K562 (cell line): ENCODE measurements around the gene KRTAP10-8. TPM values are rescaled to one million over a fixed set of nuclear protein-coding genes. Genes with fewer than 3 reads are reported as not detected.

Source experiments
- ATAC-seq: fragments of 200-7000 bp; cut with Tn5 transposase; 3 replicates; pipeline ENCODE4 v1.9.1; 2020; ENCODE audit warnings: moderate library complexity
- BruUV-seq: library from RNA; stranded (reverse); fragments of 400-500 nt; replicated peaks from 2 replicates; lab custom pipeline; 2021; lab: Mats Ljungman, UMichigan
- CTCF ChIA-PET: fragments of 300-600 bp; formaldehyde crosslinking; extraction: SDS; loops from one replicate; lab custom pipeline; 2021; ENCODE audit warnings: low intra/inter-chr PET ratio; lab: Yijun Ruan, JAX
- POLR2A ChIA-PET: fragments of 300-600, 350-650 bp; sonication (Branson Sonifier 250); formaldehyde crosslinking; extraction: SDS; loops from one replicate; lab custom pipeline; 2021; ENCODE audit warnings: antibody characterized with exemption, inconsistent platforms; lab: Yijun Ruan, JAX
- DNase-seq, 4 experiments: peaks; one replicate each; pipeline versions ENCODE4 v3.0.0 to v3.0.0-alpha.2; 2011 to 2018; ENCODE audit warnings: low spot score in 3 of 4, mixed read lengths in 3 of 4; ENCODE audit errors: extremely low read depth in 1 of 4
- FAIRE-seq: peaks from 2 replicates; lab custom pipeline; 2011; peaks lifted over from hg19 to GRCh38; lab: Jason Lieb, UNC
- H2AFZ ChIP-seq: 2 replicates; pipeline ENCODE4 v1.6.0; 2011; ENCODE audit warnings: low read depth, low read length, control low read depth, inconsistent platforms
- H3K27ac ChIP-seq: fragments of 200-600 bp; 3 replicates; pipeline ENCODE4 v1.8.0; 2011; ENCODE audit warnings: low read depth, mild to moderate bottlenecking, control low read depth, inconsistent platforms, low read length, moderate library complexity, mixed read lengths; ENCODE audit errors: extremely low read depth
- H3K27me3 ChIP-seq, 2 experiments: fragments of 300-600 bp in 1 of 2; 2 replicates in 1 of 2; 3 replicates in 1 of 2; pipeline versions ENCODE4 v1.6.0 to v1.8.0; 2011; ENCODE audit warnings: inconsistent platforms in 2 of 2, low read length in 2 of 2, mild to moderate bottlenecking in 1 of 2, mixed read lengths in 1 of 2, moderate library complexity in 1 of 2; ENCODE audit not compliant: control insufficient read depth in 2 of 2, insufficient read depth in 2 of 2
- H3K36me3 ChIP-seq: fragments of 300-600 bp; 3 replicates; pipeline ENCODE4 v1.8.0; 2011; ENCODE audit warnings: mild to moderate bottlenecking, low read length, inconsistent platforms; ENCODE audit not compliant: control insufficient read depth, insufficient read depth
- H3K4me1 ChIP-seq, 2 experiments: fragments of 200-600 bp in 1 of 2; replicated peaks in 1 of 2; 2 replicates in 1 of 2; 3 replicates in 1 of 2; pipeline versions ENCODE4 v1.5.1 to v1.8.0; 2011; ENCODE audit warnings: inconsistent platforms in 2 of 2, low read length in 2 of 2, mild to moderate bottlenecking in 1 of 2, mixed read lengths in 1 of 2, moderate library complexity in 1 of 2; ENCODE audit not compliant: control insufficient read depth in 2 of 2, insufficient read depth in 2 of 2
- H3K4me2 ChIP-seq: 2 replicates; pipeline ENCODE4 v1.6.1; 2011; ENCODE audit warnings: low read length, control low read depth, inconsistent platforms, mixed read lengths; ENCODE audit not compliant: insufficient read depth
- H3K4me3 ChIP-seq: fragments of 200-600 bp; sonication (generic), shearing (Covaris generic); 2 replicates; pipeline ENCODE4 v1.5.1; 2016; ENCODE audit warnings: control low read depth, inconsistent platforms
- H3K79me2 ChIP-seq: fragments of 200-600 bp; 3 replicates; pipeline ENCODE4 v1.8.0; 2011; ENCODE audit warnings: low read length, inconsistent platforms; ENCODE audit not compliant: control insufficient read depth, insufficient read depth
- H3K9ac ChIP-seq, 2 experiments: 2 replicates each; pipeline versions ENCODE4 v1.6.0 to v1.6.1; 2011; ENCODE audit warnings: low read depth in 2 of 2, low read length in 2 of 2, control low read depth in 1 of 2, inconsistent platforms in 1 of 2, mild to moderate bottlenecking in 1 of 2, mixed read lengths in 1 of 2; ENCODE audit not compliant: insufficient read depth in 1 of 2
- H3K9me1 ChIP-seq: one replicate; pipeline ENCODE4 v1.6.0; 2011; ENCODE audit warnings: inconsistent platforms, mild to moderate bottlenecking, low read length, moderate library complexity; ENCODE audit not compliant: control insufficient read depth, insufficient read depth
- H3K9me3 ChIP-seq: replicated peaks from 2 replicates; pipeline ENCODE4 v1.5.1; 2011; ENCODE audit warnings: low read depth, low read length, inconsistent platforms; ENCODE audit not compliant: control insufficient read depth, insufficient read depth
- H4K20me1 ChIP-seq: replicated peaks from 2 replicates; pipeline ENCODE4 v1.6.1; 2011; ENCODE audit warnings: low read length, inconsistent platforms, mixed read lengths; ENCODE audit not compliant: control insufficient read depth, insufficient read depth
- ATF1 ChIP-seq, 2 experiments: fragments of 450-650 bp in 1 of 2; IDR thresholded peaks; 2 replicates each; pipeline ENCODE4 v1.6.1; 2016; ENCODE audit warnings: missing compliant biosample characterization in 1 of 2, missing genetic modification characterization in 1 of 2
- BHLHE40 ChIP-seq: IDR thresholded peaks from 2 replicates; pipeline ENCODE4 v1.6.1; 2011; ENCODE audit warnings: low read length, improper control_type of control experiment
- CHD1 ChIP-seq: fragments of 200-600 bp; sonication (generic); IDR thresholded peaks from one replicate; pipeline ENCODE4 v1.6.1; 2012; ENCODE audit warnings: mild to moderate bottlenecking, moderate library complexity, low read length, inconsistent platforms
- CREB1 ChIP-seq, 2 experiments: sonication (generic) in 1 of 2; formaldehyde crosslinking in 1 of 2; IDR thresholded peaks; 2 replicates each; pipeline versions ENCODE4 v1.6.1 to v1.8.0; 2012 to 2022; ENCODE audit warnings: inconsistent platforms in 1 of 2, mild to moderate bottlenecking in 1 of 2, missing genetic modification reagents in 1 of 2, moderate library complexity in 1 of 2
- ETV1 ChIP-seq: fragments of 450-650 bp; conservative IDR thresholded peaks from 2 replicates; pipeline ENCODE4 v1.6.1; 2016; ENCODE audit warnings: missing genetic modification characterization, control low read depth, low read depth, missing compliant biosample characterization
- KDM4B ChIP-seq, 2 experiments: fragments of 450-650 bp in 1 of 2; sonication (generic) in 1 of 2; IDR thresholded peaks; 2 replicates each; pipeline ENCODE4 v1.6.1; 2016 to 2017; ENCODE audit warnings: borderline replicate concordance in 2 of 2, antibody characterized with exemption in 1 of 2, low read depth in 1 of 2, mild to moderate bottlenecking in 1 of 2
- KLF10 ChIP-seq: fragments of 250-450 bp; sonication (Bioruptor Pico); IDR thresholded peaks from 2 replicates; pipeline ENCODE4 v1.6.1; 2021; ENCODE audit warnings: matching md5 sums
- MGA ChIP-seq: fragments of 450-650 bp; IDR thresholded peaks from 2 replicates; pipeline ENCODE4 v1.6.1; 2016; ENCODE audit warnings: mild to moderate bottlenecking, moderate library complexity
- NFYB ChIP-seq: IDR thresholded peaks from 2 replicates; pipeline ENCODE4 v1.6.1; 2011; ENCODE audit warnings: mild to moderate bottlenecking, moderate library complexity; ENCODE audit not compliant: insufficient read length; ENCODE audit errors: extremely low read depth
- PRPF4 ChIP-seq: fragments of 200-400 bp; formaldehyde crosslinking; IDR thresholded peaks from one replicate; pipeline ENCODE4 v1.6.1; 2017; ENCODE audit warnings: low read length, low read depth, mild to moderate bottlenecking; ENCODE audit not compliant: insufficient read depth, poor library complexity, severe bottlenecking
- ZZZ3 ChIP-seq: fragments of 450-650 bp; IDR thresholded peaks from 2 replicates; pipeline ENCODE4 v1.6.1; 2016; ENCODE audit warnings: antibody characterized with exemption, mild to moderate bottlenecking, moderate library complexity
- WGBS: fragments of 100-300 bp; shearing (Covaris generic); methylation state at CpG from one replicate; pipeline ENCODE4 v1.1.6; 2016; ENCODE audit warnings: low coverage, mixed read lengths; ENCODE audit not compliant: insufficient coverage; ENCODE audit errors: missing lambda C conversion rate; 5-methylcytosine and 5-hydroxymethylcytosine counted together
- in situ Hi-C: fragments of 300-500 bp; cut with MboI; formaldehyde crosslinking; loops from 4 replicates; pipeline ENCODE4 v1.15.0; 2018; ENCODE audit warnings: inconsistent platforms, mixed read lengths
- intact Hi-C: fragments of 100-400 bp; cut with micrococcal nuclease; formaldehyde crosslinking; loops from 2 replicates; pipeline ENCODE4 v1.14.2; 2022
- polyA plus RNA-seq, 8 experiments: library from polyadenylated mRNA; depleted of rRNA in 4 of 8; stranded (reverse) in 5 of 8; unstranded in 3 of 8; fragments of >200 nt; fragmentation: Nextera tagmentation in 2 of 8; fragmentation: Illumina TruSeq in 1 of 8; extraction: Ambion mirVana in 2 of 8; extraction: Trizol in 1 of 8; gene quantifications; 2 replicates each; pipeline versions ENCODE4 v1.2.1 to v1.2.3, GENCODE V29; 2011 to 2014; ENCODE audit warnings: inconsistent platforms in 1 of 8, missing spikeins in 1 of 8
- total RNA-seq, 7 experiments: library from RNA; depleted of rRNA in 6 of 7; stranded (reverse); fragments of >200 nt in 6 of 7; fragmentation: Illumina TruSeq in 2 of 7; extraction: Trizol in 2 of 7; gene quantifications; 2 replicates each; pipeline versions ENCODE4 v1.2.1 to v1.2.3, GENCODE V29; 2011 to 2021; ENCODE audit warnings: low replicate concordance in 1 of 7

The KRTAP10-8 gene
- total and polyA plus RNA-seq, 9 of the 15 experiments (the other 6 are each of a cell fraction or from before 2014, with no cell fraction given): not detected

DNA sequence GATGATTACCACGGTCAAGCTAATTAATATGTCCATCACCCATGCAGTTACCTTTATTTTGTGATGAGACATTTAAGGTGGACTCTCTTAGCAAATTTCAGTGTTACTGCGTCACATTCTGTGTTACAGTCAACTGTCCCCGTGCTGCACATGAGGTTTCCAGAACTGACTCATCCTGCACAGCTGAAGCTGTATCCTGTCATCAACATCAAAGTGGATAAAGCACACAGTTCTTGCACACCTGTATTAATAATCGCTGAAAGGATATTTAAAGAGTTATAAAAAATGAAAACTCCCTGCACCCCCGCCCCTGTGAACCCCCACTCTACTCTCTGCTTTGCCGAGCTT, 28.1 kb upstream of the KRTAP10-8 start:
- H2AFZ ChIP-seq: no peak overlapping the region
- no peaks in the 10 kb centered on the region for H3K36me3 ChIP-seq
- ChIA-PET POLR2A (interaction anchor here (0.8 to 1.3 kb wide), 2 partner anchors 11 to 94 kb away, joined by 4 to 5 read pairs; no protein-coding TSS in a partner anchor), CTCF (no interaction called here)
- peaks cover 0 to 6% of the 10 kb centered on the region in 2 experiments; a peak in 1 of 5 replicates for H3K27me3 ChIP-seq
- H3K4me1 ChIP-seq: no peaks in the 10 kb centered on the region; a peak in 2 of 5 replicates
- WGBS: 1% methylated on average over 6 of the region's 6 CpGs
- no peak overlapping the region for H3K9ac ChIP-seq
- peak; percentile 35 for FAIRE-seq
- H3K4me3 ChIP-seq: no peak overlapping the region
- intact Hi-C loops: no loop called here
- H3K4me2 ChIP-seq: no peak overlapping the region
- H3K9me3 ChIP-seq: peaks cover 3% of the 10 kb centered on the region; the same call in 1 of the 2 replicates
- ATAC-seq: no peak
- H3K9me1 ChIP-seq: no peaks in the 10 kb centered on the region
- no peaks in the 10 kb centered on the region for H3K79me2 ChIP-seq
- H3K27ac ChIP-seq: no peak overlapping the region
- no peaks in the 10 kb centered on the region for H4K20me1 ChIP-seq
- in situ Hi-C loops: no loop called here
- no TSS peak for BruUV-seq
- no peak for DNase-seq
- TF ChIP-seq CHD1 (no peak), NFYB (no peak), ETV1 (no peak), ATF1 (CRISPR knock-in tag; IDR thresholded peaks at IDR 0.05) (no peak), ATF1 (tag; IDR thresholded peaks at IDR 0.05) (0 out of 2 replicates have a peak, but pooled peaks have one; percentile 34), KDM4B (IDR thresholded peaks at IDR 0.05; ENCODE audit: borderline replicate concordance in 2 of 2, low read depth in 1 of 2) (no peak), ZZZ3 (no peak), MGA (0 out of 2 replicates have a peak, but pooled peaks have one; percentile 23), CREB1 (IDR thresholded peaks at IDR 0.05) (no peak), CREB1 (CRISPR knock-in tag; IDR thresholded peaks at IDR 0.05) (0 out of 2 replicates have a peak, but pooled peaks have one; percentile 42), BHLHE40 (no peak), KLF10 (no peak), PRPF4 (no peak)
